Measurements from ENCODE around the gene FGR. TPM values are rescaled to one million over a fixed set of nuclear protein-coding genes. Genes with fewer than 3 reads are reported as not detected.
A peak's percentile ranks its signal among the peaks of the same experiment; 100 is the strongest.

FGR gene
- total RNA-seq, 1 donor from 2014 or later: not detected

- no peak for DNase-seq (ENCODE audit: low read depth)
These were observed 24.7 kb upstream of the FGR start for GRCh38 chr1:27659497-27660299.

GRCh38 chr1:27658951-27659496, 24.0 kb upstream of the FGR start:
- TF ChIP-seq CTCF (conservative IDR thresholded peaks at IDR 0.05; ENCODE audit: low read depth, low read length): no peak
- H3K4me3 ChIP-seq (ENCODE audit: low read depth, low read length): no peak overlapping the region
- no peak for DNase-seq (ENCODE audit: low read depth)

More at GRCh38 chr1:27659497-27660299, 24.7 kb upstream of the FGR start:
- H3K4me3 ChIP-seq (ENCODE audit: low read depth, low read length): peak overlapping the region; percentile 49
- TF ChIP-seq CTCF (conservative IDR thresholded peaks at IDR 0.05; ENCODE audit: low read depth, low read length): no peak

GRCh38 chr1:27656157-27656893, 21.3 kb upstream of the FGR start:
- DNase-seq (ENCODE audit: low read depth): no peak
- H3K4me3 ChIP-seq (ENCODE audit: low read depth, low read length): no peak overlapping the region
- TF ChIP-seq CTCF (conservative IDR thresholded peaks at IDR 0.05; ENCODE audit: low read depth, low read length): no peak

GRCh38 chr1:27655151-27655937, 20.4 kb upstream of the FGR start:
- TF ChIP-seq CTCF (conservative IDR thresholded peaks at IDR 0.05; ENCODE audit: low read depth, low read length): no peak
- DNase-seq (ENCODE audit: low read depth): no peak
- no peak overlapping the region for H3K4me3 ChIP-seq (ENCODE audit: low read depth, low read length)

- no peak overlapping the region for H3K4me3 ChIP-seq (ENCODE audit: low read depth, low read length)
- DNase-seq (ENCODE audit: low read depth): no peak
- TF ChIP-seq CTCF (conservative IDR thresholded peaks at IDR 0.05; ENCODE audit: low read depth, low read length): no peak
These were observed 17.3 kb upstream of the FGR start for GRCh38 chr1:27652111-27652864.
